GM18867 (cell line): Measurements from ENCODE around the gene BAG2.

Experiments used
- ATAC-seq: cut with Tn5 transposase; IDR thresholded peaks from one replicate; pipeline ENCODE4 v1.9.1; 2021; ENCODE audit warnings: mild to moderate bottlenecking, moderate library complexity; ENCODE audit not compliant: unreplicated experiment

The BAG2 gene

DNA sequence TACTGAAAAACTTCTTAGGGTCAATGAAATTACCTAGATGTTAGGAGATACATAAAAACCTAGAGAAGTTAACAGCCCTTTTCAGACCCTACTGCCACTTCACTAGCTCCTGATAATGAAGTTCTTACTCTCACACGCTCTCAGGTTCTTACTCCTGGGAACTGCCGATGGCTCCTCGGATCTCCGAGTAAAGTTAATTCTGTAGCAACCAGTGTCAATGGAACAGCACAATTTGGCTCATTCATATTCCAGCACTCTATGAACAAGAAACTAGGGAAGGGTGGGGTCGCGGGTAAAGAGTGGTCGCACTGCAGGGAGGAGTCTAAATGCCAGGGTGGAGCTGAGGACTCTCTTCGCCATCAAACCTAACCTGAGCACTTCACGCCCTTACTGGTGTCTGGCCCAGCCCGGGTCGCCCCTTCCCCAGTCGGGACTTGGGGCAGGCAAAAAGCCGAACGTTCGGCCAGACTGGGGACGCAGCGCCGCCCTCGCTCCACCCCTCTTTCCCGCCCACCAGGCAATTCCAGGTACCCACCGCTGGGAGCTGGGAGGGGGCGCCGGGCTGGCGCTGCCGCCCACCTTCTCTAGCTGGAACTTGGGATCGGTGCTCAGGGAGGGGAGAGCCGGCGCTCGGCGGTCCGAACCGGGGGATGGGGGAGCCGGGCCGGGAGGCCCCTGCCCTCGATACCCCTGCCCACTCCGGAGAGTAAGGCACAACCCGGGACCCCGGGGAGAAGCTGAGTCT, 49.2 kb downstream of the BAG2 start:
- peak; percentile 56 for ATAC-seq

DNA sequence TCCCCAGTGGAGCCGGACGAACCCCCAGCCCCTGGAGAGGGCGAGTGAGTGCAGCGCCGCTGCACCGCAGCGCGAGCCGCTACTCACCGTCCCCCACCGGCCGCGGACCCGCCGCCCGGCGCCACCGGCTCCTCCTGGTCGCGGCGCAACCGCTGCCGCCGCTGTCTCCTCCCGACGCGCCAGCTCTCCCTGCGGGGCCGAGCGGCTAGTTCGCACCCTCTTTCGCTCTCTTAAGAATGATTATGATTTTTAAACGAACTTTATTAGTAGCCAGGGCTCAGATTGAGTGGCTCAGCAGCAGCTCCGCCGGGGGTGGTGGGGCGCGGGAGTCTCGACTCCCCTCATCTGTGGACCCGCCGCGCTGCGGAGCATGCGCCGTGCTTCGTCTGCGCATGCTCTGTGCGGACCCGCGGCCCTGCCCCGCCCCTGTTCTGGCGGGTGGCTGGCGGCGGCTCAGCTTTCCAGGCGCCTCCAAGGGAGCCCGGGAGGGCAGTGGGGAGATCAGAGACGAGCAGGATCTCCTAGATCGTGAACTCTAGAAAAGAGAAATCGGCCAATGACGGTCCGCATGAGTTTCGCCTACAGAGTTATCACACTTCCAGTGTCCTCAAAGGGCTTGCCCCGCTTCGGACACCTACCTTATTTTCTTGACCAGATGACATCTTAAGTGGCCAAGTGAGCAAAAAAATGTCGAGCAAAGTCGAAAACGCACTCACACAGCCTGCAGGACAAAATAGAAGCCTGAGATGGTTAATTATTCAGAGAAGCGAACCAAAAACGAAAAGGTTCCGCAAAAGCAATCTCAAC, 50.0 kb downstream of the BAG2 start, which contains the start of gene RAB23:
TSS of gene RAB23 (minus strand) at position 372 of the 807 bp plus-strand sequence. CDS start 11,927 bp downstream, outside the sequence.
- ATAC-seq = peak; percentile 82

- ATAC-seq = no peak
Observed at GRCh38 chr6:57222743-57223077, 50.6 kb downstream of the BAG2 start.

- ATAC-seq = no peak
Observed at GRCh38 chr6:57224769-57225515, 52.8 kb downstream of the BAG2 start.

DNA sequence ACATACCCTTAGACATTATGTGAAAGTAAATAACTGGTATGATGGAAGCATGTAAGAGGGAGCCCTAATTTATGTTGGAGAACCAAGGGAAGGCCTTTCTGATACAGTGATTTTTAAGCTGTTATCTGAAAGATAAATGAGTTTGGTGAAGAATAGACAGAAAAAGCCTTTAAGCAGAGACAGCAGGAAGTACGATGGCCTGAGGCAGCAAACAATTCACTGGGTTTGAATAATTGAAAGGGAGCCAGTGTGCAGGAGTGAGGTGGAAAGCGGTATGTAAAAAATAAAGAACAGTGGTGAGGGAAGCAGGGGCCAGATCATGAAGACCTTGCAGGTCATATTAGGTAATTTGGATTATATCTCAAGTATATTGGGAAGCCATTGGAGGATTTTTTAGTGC, 54.1 kb downstream of the BAG2 start:
- no peak for ATAC-seq
